HG02798 (cell line): Measurements from ENCODE around the gene MIEF1.
"Not testable (repeated sequence)": the region's sequence is repeated elsewhere in the genome, so short reads cannot be mapped to it uniquely, and the experiment has no call there.

Source experiments
- ATAC-seq: cut with Tn5 transposase; IDR thresholded peaks from one replicate; pipeline ENCODE4 v1.9.1; 2021; ENCODE audit warnings: mild to moderate bottlenecking; ENCODE audit not compliant: unreplicated experiment, poor library complexity

MIEF1 gene

DNA sequence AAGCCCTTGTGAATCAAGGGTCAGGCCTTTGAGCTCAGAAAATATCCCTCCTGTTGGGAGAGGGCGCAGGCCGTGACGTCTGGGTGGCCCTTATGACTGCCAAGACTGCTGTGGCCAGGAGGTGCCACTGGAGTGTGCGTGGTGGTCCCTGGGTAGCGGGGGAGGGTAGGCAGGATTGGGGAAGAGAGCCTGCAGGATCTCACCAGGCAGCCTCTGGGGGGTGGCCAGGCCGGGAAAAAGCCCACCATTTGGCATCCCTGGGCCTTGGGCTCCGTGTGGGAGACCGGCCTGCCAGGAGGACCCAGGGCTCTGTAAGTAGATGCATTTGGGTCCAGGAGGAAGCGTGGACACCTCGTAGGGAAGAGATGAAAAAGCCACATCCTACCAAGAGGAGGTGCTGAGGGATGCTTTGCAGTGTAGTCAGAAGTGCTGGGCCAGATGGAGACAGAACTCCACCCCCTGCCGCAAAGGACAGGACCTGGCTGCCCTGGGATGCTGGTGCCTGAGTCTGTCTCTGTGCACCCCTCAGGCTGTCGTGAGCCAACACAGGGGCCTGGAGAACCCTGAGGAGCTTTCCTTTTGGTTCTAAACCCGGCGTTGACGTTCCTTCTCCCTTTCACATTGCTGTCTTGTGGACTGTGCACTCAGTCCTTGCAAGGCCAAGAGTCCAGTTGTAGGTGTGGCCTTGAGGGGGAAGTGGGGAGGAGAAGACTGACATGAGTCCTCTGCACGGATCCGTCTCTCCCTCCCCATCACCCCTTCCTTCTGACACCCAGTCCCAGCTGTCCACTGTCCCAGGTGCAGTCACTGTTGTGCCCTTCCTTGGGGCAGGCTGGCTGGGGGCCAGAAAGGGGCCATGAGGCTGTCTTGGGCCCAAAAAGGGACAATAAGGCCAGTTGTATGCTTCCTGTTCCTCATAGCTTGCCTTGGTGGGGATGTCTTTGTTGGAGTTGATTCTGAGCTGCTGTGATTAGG is 12.7 kb upstream of the MIEF1 start:
- no peak for ATAC-seq

DNA sequence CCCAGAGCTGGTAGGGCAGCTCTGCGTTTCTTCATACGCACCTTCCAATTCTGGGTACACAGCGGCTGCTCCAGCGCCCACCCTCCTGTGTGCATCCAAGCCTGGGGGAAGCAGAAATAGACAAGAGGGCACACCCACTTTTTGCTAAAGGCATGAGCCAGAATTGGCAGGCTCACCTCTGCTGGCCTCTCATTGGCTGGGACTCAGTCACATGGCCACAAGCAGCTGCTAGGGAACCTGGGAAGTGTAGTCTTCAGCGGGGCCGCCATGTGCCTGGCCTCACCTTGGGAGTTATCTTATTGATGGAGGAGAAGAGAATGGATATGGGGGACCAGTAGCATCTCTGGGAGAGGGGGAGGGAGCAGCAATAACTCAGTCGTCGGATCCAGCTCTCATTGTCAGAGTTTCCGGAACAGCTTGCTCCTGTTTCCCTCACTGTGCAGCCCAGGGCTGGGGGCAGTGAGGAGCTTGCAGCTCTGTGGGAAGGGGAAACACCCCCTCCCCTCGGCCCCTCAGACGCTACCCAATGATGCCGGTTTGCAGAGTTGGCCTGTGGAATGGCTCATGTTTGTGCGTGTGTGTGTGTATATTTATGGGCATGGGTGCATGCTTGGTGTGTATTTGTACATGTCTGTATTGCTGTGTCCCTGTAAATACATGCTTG is 11.8 kb upstream of the MIEF1 start:
- peak; percentile 81 for ATAC-seq

DNA sequence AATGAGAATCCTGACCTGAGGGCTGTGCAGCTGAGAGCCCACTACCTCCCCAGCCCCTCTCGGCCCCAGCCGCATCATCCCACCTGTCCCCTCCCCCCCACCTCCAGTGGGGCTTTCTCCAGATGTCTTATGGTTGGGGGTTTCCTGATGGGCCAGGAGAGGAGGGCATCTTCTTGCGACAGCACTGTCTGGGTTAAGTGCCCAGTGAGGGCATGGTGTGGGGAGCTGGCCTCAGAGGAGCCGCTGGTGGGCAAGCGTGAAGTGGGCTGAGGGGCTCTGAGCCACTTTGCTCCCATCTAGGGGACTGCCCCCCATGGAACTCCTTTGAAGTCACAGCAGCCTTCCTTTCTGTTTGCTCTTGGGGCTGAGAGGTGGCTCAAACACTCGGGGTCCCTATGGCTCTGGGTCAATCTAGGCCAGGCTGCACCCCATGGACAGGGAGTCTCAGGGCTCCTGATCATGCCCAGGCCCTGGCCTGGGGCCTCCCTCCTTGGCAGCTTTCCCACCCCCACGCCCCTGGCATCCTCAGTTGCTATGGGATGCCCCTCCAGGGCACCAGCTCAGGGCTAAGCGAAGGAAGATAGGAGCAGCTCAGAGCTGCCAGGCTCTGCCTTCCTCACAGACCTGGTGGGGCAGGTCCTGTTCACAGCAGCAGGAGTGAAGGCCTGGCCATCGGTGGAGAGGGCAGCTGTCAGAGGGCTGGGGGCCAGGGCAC is 11.0 kb upstream of the MIEF1 start:
- ATAC-seq = no peak

DNA sequence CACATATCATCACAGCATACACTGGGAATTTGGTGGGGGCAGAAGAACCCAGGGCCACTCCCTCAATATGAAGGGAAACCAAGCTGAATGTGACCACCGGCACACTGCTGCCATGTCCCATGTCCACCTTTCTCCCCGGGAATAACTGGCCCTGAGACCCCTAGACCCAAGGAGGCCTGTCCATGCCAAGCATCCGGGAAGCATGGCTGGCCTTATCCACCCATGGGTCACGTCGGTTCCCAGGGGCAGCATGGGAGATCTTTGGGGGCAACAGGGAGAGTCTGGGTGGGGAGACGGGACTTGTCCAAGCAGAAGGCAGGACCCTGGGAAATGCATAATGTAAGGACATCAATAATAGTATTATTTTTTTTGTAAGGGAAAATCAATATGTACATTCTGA is 10.4 kb upstream of the MIEF1 start:
- ATAC-seq = no peak

DNA sequence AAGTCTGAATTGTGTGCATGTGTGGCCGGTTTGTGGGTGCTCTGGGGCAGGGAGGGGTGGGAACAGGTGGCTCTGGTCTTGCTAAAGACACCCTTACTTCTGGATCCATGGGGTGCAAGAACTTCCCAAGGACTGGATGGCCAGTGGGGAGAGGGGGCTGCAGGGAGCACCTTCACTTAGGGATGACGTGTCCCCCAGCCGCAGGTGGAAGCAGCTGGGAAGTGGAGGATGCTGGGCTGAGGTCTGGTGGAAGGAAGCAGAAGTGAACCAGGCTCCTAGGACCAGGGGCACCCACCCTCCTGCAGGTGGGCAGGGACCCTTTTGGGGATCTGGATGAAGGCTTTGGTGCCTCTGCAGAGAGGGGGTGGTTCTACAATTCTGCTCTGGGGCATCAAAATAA is 9.9 kb upstream of the MIEF1 start:
- ATAC-seq = no peak

DNA sequence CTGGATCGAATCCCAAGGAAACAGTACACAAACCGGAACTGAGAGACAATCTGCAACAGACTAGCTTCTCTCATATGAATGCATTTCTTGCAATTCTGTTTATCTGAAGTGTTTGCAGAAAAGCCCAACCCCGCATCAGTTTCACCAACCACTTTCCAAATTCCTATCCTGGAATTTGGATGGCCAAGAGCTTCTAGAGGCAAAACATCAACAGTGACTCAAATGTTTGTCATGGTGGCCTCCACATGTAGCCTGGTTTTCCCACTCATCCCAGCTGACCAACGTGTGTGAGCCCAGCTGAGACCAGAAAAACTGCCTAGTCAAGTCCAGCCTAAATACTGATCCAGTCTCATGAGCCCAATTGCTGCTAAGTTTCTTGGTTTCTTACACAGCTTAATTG is 8.3 kb upstream of the MIEF1 start:
- no peak for ATAC-seq

DNA sequence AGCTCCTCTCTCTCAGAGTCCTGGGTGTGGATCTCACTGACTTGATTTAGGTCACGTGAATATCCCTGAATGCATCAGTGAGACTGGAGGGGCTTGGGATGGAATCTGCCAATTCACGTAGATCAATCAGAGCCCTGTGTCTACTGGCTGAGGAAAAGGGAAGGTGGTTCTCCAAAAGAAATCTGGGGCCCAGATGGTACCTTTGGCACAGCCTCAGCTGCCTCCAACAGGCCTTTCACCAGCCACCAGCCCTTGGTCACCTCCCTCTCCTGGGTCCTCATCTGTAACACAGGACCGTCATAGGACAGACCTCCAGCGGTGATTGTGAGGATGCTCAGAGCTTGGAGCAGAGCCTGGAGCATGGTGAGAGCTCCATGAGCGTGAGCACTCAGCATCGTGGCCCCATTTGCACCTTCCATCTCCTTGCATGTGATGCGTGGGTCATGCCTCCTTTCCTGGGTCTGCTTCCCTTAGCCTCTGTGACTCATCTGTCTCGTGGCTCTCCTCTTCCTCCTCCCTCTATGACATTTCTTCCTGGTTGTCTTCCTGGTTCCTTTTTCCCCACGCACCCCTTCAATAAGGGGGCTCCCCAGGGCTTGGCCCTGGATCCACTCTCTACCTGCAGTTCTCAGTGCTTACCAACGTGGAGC is 7.5 kb upstream of the MIEF1 start:
- ATAC-seq = no peak

DNA sequence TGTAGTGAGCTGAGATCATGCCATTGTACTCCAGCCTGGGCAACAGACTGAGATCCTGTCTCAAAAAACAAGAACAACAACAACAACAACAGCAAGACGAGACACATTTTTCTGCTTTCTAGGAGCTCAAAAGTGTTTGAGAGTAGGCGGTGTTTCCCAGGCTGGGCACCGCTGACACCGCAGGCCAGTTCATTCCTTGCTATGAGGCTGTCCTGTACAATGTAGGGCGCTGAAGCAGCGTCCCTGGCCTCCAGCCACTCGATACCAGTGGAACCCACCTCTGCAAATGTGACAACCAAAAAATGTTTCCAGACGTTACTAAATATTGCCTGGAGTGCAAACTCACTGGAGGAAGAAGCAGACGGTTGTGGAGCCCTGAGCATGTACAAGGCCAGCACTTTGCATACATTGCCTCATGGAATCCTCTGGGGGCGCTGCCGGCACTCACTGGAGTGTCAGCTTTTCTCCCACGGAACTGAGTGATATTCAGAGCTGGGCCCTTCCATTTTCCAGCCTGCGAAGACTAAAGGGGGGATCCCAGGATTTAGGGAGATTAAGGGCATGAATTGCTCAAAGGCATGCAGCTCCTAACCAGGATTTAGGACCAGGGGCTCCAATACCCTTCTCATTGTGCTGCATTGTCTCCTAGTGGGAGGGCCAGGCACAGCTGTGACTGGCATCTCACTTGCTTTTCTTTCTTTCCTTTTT is 5.8 kb upstream of the MIEF1 start:
- peak; percentile 57 for ATAC-seq

DNA sequence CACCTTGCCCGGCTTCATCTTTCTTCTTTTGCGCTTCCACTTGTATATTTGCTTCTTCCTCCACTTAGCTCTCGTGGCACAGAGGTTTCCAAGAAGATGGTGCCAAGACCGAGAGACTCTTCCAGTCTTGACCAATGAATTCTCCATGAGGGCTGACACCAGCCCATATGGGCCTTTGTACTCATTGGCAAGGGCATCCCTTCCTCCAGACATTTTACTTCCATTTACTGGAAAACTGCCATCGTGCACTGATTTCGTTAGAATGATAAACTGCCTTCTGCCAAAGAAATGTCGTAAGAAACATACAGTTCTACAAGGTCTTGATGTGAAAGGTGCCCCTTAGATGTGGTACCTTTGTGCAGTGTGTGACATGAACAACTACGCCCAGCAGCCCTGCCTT is 4.7 kb upstream of the MIEF1 start:
- ATAC-seq = no peak

DNA sequence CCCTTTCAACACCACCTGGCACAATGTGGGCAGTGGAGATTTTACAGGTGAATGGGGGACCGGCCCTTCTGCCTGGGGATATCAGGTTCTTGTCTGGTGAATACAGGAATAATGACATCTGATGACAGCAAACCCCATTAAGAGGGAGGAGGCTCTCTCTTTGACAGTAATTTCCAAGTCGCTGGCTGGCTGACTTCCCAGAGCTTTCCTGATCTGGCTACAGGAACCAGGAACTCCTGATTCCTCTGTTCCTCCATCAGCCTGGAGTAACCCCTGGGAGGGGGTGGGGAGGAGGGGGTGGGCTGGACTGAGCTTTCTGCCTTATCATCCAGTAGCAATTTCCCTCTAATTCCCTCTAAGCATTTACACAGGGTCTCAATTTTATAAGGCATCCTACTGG is 3.7 kb upstream of the MIEF1 start:
- ATAC-seq = no peak

DNA sequence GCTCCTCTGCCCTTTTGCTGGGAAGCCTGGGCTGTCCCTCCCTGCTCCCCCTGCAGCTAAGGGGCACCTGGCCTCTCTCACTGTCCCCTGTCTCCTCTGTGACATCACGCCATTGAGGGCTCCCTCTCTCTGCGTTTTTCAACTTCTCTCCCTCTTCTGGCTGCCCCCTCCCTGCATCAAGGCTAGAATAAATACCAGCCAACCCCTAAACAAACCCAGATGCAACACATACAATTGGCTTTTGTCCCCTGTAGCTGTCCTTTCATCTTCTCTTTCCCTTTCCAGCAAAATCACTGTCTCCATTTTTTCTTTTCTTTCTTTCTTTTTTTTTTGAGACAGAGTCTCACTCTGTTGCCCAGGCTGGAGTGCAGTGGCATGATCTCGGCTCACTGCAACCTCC is 3.3 kb upstream of the MIEF1 start:
- ATAC-seq = no peak

DNA sequence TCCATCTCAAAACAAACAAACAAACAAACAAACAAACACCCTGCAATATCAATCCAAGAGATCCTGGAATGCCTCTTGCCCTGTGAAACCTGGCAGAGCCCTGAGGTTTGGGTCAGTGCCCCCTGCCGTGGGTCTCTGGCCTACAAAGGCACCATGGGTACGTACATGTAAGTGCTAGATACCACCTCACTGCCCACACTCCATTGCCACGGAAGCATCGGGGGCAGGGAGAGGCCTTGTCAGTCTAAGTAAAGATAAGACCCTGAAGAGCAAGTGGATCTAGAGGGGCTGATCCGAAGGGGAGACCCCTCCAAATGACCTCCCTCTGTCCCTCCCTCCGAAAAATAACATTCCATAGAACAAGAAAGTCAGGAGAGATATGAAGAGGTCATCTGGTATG is 2.0 kb upstream of the MIEF1 start:
- no peak for ATAC-seq

DNA sequence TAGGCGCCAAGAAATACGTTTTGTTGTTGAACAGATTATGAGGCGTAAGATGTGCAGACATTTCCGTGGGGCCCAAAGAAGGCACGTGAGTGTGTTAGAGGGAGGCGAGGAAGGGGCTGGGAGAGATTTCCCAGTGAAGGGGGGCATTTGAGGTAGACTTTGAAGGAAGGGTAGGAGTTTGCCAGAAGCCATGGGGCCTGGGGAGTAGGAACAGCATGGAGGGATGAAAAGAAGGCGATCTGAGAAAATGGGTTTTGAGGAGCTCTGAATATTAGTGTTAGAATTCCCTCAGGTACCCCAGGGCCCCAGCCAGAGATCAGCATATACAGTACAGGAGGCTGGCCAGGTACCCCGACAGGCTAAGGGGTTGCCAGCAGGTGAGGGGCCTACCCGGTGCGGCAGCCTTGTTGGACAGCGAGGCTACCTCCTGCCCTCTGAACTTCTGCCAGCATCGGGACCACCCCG is 414 bp upstream of the MIEF1 start:
- no peak for ATAC-seq

DNA sequence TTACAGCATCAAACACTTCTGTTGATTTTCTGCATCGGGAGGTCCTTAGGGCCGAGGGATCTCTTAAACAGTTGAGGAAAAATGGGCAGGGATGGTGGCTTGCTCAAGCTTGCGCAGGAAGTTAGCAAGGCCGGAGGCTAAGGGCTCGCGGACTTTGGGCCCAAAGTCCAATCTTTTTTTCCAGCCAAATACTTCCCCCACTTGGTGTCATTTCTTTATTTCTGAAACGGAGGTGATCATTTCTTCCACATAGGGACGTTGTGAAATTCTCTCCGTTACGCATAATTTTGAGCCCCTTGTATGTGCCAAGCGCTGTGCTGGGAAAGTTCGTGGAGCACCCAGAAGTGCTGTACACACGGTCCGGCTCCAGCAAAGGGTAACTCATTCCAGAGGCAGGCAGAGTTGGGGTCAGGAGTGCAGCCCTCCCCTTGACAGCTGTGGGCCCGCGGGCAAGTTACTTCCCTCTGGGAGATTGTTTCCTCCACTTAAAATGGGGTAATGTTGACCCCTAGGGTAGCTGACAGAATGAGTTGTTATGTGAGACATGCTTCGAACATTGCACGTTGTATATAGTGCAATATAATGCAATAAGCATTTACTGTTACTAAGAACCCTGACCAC is 809 bp downstream of the MIEF1 start:
- ATAC-seq = peak; percentile 1

DNA sequence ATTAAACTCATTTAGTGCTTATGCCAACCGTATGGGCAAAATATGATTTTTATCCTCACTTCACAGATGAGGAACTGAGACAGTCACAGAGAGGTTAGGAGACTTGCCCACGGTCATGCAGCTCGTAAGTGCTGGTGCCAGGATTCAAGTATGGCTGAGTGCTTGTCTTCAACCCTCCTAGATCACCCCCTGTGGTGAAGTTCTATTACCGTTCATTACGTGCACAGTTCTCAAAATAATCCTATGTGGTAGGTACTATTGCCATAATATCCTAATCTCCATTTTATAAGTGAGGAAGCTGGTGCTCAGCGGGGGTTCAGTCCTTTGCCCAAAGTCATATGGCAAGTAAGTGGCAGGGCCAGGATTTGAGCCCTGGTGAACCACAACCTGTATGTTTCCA is 1.5 kb downstream of the MIEF1 start:
- no peak for ATAC-seq

DNA sequence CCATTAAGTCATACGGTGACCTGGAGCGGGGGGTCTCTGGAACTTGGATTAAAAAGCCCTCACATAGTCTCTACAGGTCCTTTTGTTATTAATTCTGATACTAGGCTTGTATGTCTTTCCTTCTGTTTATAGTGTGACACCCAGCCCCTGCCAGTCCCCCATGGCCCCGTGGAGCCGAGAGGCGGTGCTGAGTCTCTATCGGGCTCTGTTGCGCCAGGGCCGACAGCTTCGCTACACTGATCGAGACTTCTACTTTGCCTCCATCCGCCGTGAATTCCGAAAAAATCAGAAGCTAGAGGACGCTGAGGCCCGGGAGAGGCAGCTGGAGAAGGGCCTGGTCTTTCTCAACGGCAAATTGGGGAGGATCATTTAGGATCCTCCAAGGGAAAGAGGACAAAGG is 2.0 kb downstream of the MIEF1 start:
- ATAC-seq = no peak

DNA sequence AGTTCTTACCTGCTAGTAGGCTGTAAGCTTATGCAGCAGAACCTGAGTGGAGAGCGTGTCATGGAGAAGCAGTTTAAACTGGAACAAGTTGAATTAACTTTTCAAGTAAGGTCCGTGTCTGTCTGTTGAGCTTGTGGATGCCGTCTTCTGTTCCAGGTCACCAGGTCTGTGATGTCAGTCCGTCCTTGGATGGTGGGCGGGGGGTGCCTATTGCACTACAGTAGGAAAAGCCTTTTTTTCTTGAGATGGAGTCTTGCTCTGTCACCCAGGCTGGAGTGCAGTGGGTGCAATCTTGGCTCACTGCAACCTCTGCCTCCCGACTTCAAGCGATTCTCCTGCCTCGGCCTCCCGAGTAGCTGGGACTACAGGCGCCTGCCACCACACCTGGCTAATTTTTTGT is 4.9 kb downstream of the MIEF1 start:
- ATAC-seq = not testable (repeated sequence)

DNA sequence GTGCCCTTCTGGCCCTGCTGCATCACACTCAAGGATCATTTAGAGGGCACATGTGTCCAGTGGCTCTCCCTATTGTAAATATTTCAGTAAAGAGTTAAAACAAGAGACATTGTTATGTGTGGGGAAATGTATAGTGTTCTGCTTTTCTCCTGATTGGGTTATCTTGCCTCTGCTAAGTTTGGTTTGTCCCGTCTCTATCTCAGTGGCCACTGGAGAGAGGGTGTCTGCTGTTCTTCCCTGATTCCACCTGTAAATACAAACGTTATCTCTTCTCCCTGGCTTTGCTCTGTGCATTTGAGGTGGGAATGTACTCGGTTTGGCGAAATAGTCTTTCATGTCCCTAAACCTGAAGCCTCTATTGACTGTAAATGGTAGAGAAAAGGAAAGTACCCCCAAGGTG is 6.3 kb downstream of the MIEF1 start:
- ATAC-seq = no peak

DNA sequence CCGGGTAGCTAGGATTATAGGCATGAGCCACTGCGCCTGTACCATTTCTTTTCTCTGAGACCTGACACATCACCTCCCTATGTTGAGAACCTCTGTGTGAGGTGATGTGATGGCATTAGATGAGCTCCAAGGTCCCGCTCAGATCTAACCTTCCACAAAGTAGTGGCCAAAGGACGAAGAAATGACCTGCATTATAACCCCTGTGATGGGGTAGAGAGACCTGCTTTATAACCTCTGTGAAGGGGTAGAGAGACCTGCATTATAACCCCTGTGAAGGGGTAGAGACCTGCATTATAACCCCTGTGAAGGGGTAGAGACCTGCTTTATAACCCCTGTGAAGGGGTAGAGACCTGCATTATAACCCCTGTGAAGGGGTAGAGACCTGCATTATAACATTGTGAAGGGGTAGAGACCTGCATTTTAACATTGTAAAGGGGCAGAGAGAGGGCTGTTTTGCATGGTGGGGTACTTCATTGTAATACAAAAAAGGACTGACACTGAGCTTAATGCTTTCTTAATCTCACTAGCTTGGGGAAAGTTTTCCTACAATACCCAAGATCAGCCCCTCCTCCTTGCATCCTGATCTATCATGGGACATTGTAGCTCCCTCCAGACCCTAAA is 8.5 kb downstream of the MIEF1 start:
- no peak for ATAC-seq
